Measurements from ENCODE around the gene ADAMTSL1.

The ADAMTSL1 gene

GRCh38 chr9:18622186-18622836 lies 148.4 kb downstream of the ADAMTSL1 start:
- H3K27ac Mint-ChIP-seq = no peak overlapping the region
- no peaks in the 10 kb centered on the region for H3K9me3 Mint-ChIP-seq
- peaks cover 2% of the 10 kb centered on the region for H3K27me3 Mint-ChIP-seq
- H3K4me1 Mint-ChIP-seq = no peaks in the 10 kb centered on the region
- no peaks in the 10 kb centered on the region for H3K36me3 Mint-ChIP-seq
- no peak overlapping the region for H3K4me3 Mint-ChIP-seq

- no peaks in the 10 kb centered on the region for H3K9me3 Mint-ChIP-seq
- H3K4me1 Mint-ChIP-seq = no peaks in the 10 kb centered on the region
- no peaks in the 10 kb centered on the region for H3K36me3 Mint-ChIP-seq
- no peak overlapping the region for H3K27ac Mint-ChIP-seq
- no peak overlapping the region for H3K4me3 Mint-ChIP-seq
- peaks cover 2% of the 10 kb centered on the region for H3K27me3 Mint-ChIP-seq
Observed at GRCh38 chr9:18623221-18624079, 149.5 kb downstream of the ADAMTSL1 start.

DNA sequence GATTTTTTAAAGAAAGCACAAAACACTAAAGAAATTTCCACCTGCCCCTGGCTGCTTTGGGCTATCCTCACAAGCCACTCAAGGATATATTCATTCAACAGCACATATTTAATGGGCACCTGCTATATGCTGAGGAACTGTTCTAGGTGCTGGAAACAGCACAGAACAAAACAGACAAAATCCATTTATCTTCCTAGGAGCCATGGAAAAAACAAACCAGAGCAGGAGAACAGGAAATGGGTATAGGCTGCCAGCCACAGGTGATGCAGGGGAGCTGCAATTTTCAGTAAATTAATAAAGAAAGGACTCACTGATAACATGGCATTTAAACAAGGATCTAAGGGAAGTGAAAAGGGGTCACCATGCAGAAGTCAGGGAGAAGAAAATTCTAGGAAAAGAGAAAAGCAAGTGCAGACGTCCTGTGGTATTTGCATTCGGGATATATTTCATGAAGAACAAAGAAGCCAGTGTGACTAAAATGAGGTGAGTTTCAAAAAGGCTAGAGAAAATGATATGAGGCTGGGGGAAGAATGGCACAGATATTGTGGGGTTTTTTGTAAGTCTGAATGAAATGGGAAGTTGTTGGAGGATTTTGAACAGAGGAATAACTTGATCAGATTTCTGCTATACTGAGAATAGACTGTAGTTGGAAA lies 152.2 kb downstream of the ADAMTSL1 start:
- Mint-ChIP-seq H3K36me3 (no peaks in the 10 kb centered on the region), H3K27me3 (peaks cover 4% of the 10 kb centered on the region), H3K27ac (no peak overlapping the region), H3K4me3 (no peak overlapping the region), H3K9me3 (no peaks in the 10 kb centered on the region), H3K4me1 (no peaks in the 10 kb centered on the region)

DNA sequence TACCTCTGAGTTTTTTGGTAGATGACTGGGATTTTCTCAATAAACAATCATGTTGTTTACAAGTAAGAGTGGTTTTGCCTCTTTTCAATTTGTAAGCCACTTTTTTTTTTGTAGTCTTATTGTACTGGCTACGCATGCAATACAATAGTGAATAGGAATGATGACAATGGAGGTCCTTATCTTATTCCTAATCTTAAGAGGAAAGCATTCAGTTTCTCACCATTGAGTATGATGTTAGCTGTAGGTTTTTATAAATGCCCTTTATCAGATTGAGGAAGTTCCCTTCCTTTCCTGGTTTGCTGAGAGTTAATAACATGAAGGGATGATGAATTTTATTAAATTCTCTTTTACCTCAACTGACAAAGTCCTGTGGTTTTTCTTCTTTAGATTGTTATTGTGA lies 155.2 kb downstream of the ADAMTSL1 start:
- Mint-ChIP-seq H3K4me3 (no peak overlapping the region), H3K27ac (no peak overlapping the region), H3K27me3 (peaks cover 4% of the 10 kb centered on the region), H3K4me1 (no peaks in the 10 kb centered on the region), H3K9me3 (no peaks in the 10 kb centered on the region), H3K36me3 (no peaks in the 10 kb centered on the region)

- Mint-ChIP-seq H3K9me3 (peaks cover 4% of the 10 kb centered on the region), H3K36me3 (no peaks in the 10 kb centered on the region), H3K4me1 (no peaks in the 10 kb centered on the region), H3K27ac (no peak overlapping the region), H3K4me3 (no peak overlapping the region), H3K27me3 (peaks cover 7% of the 10 kb centered on the region)
Observed at GRCh38 chr9:18632632-18633403, 158.9 kb downstream of the ADAMTSL1 start.

GRCh38 chr9:18636781-18637180 lies 162.8 kb downstream of the ADAMTSL1 start:
- no peak overlapping the region for H3K4me3 Mint-ChIP-seq
- no peaks in the 10 kb centered on the region for H3K4me1 Mint-ChIP-seq
- peaks cover 3% of the 10 kb centered on the region for H3K27me3 Mint-ChIP-seq
- peaks cover 4% of the 10 kb centered on the region for H3K9me3 Mint-ChIP-seq
- no peaks in the 10 kb centered on the region for H3K36me3 Mint-ChIP-seq
- no peak overlapping the region for H3K27ac Mint-ChIP-seq

- Mint-ChIP-seq H3K9me3 (peaks cover 9% of the 10 kb centered on the region), H3K4me1 (no peaks in the 10 kb centered on the region), H3K27me3 (peaks cover 3% of the 10 kb centered on the region), H3K4me3 (no peak overlapping the region), H3K27ac (no peak overlapping the region), H3K36me3 (no peaks in the 10 kb centered on the region)
Observed at GRCh38 chr9:18638371-18639249, 164.7 kb downstream of the ADAMTSL1 start.

DNA sequence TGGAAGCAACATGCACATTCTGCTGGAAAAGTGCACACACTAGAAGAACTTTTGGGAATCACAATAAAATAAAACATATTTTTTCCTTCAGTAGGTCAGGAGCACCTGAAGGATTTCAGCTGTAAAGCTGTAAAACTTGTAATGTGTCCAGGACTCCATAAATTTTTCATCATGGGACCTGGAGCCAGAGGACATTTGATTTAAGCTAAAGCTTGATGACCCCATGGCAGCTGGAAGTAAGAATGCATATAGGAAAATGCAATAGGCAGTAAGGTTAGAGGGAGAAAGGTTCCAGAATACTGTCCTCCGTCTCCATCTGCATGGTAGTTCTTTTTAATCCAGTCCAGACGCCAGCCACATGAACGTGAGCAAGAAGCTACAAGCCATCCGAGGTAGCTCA lies 166.0 kb downstream of the ADAMTSL1 start:
- H3K4me1 Mint-ChIP-seq = no peaks in the 10 kb centered on the region
- peaks cover 3% of the 10 kb centered on the region for H3K27me3 Mint-ChIP-seq
- no peaks in the 10 kb centered on the region for H3K36me3 Mint-ChIP-seq
- H3K9me3 Mint-ChIP-seq = peaks cover 12% of the 10 kb centered on the region
- H3K4me3 Mint-ChIP-seq = no peak overlapping the region
- H3K27ac Mint-ChIP-seq = no peak overlapping the region

DNA sequence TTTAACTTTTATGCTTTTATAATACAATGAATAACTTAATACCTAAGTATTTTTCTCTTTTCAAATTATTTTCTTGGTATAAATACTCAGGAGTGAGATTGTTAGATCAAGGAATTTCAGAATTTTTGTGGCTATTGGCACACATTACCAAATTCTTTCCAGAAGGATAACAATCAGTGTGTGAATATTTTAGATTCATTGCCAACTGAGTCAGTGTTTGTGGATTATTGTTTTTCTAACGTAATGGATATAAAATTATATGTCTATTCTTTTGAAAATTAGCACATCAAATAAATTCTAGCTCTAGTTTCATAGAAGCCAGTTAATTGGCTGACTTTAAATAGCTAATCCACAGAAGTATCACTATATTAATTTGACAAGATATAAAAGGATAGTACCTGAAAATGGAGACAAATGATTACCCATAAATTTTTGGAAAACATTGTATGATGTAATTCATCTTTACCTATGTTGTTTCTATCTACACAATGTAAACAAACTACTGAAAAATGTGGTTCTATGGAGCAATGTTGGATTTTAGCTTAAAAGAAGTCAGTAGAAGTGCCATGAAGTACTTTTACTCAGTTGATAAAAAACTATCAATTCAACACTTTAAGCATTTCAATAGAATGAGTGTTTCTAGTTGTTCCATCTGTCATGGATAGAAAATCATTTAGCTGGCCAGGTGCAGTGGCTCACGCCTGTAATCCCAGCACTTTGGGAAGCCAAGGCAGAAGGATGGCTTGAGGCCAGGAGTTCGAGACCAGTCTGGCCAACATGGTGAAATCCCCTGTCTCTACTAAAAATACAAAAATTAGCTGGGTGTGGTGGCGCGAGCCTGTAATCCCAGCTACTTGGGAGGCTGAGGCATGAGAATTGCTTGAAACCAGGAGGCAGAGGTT lies 185.1 kb downstream of the ADAMTSL1 start:
- Mint-ChIP-seq H3K4me3 (no peak overlapping the region), H3K36me3 (no peaks in the 10 kb centered on the region), H3K27me3 (no peaks in the 10 kb centered on the region), H3K4me1 (no peaks in the 10 kb centered on the region), H3K9me3 (no peaks in the 10 kb centered on the region), H3K27ac (no peak overlapping the region)

DNA sequence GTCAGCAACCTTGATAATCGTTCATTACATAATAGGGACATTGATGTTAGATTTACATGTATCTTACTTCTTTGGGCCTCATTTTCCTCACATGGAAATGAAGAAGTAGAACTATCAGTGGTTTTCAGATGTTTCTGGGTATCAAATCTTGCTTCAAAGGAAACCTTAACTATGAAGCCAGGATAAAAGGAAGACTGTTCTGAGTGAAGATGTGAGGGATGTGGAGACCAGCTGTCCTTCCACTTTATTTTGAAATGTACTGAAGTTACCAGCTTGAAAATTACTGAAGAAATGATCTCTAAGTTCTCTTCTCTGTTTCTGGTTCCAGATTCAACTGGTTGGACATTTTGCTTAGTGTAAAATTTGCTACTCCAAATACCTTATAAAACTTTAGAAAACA lies 186.0 kb downstream of the ADAMTSL1 start:
- H3K36me3 Mint-ChIP-seq = no peaks in the 10 kb centered on the region
- no peak overlapping the region for H3K27ac Mint-ChIP-seq
- no peaks in the 10 kb centered on the region for H3K4me1 Mint-ChIP-seq
- H3K27me3 Mint-ChIP-seq = no peaks in the 10 kb centered on the region
- H3K4me3 Mint-ChIP-seq = no peak overlapping the region
- no peaks in the 10 kb centered on the region for H3K9me3 Mint-ChIP-seq

- Mint-ChIP-seq H3K27ac (no peak overlapping the region), H3K4me3 (no peak overlapping the region), H3K4me1 (no peaks in the 10 kb centered on the region), H3K9me3 (no peaks in the 10 kb centered on the region), H3K27me3 (peaks cover 3% of the 10 kb centered on the region), H3K36me3 (no peaks in the 10 kb centered on the region)
Observed at GRCh38 chr9:18662320-18662719, 188.4 kb downstream of the ADAMTSL1 start.

DNA sequence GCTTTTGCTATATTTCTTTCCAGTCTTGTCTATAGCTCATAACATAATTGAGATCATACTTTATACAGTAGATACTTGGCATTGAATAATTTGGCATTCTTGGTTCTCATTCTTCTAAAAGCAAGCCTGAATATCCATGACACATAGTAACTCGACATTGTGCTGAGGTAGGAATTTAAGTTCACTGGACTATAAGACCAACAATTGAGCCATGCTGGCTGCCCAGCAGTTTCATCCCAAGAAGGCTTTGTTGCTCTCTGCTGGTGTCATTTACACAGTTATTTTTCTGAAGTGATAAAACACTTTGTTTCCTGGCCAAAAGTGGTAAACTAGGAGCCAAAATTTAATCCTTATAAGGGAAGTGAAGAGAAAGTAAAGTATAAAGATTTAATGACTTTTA lies 192.0 kb downstream of the ADAMTSL1 start:
- H3K27me3 Mint-ChIP-seq = peaks cover 3% of the 10 kb centered on the region
- H3K27ac Mint-ChIP-seq = no peak overlapping the region
- H3K4me3 Mint-ChIP-seq = no peak overlapping the region
- no peaks in the 10 kb centered on the region for H3K4me1 Mint-ChIP-seq
- H3K36me3 Mint-ChIP-seq = no peaks in the 10 kb centered on the region
- no peaks in the 10 kb centered on the region for H3K9me3 Mint-ChIP-seq

- Mint-ChIP-seq H3K4me1 (no peaks in the 10 kb centered on the region), H3K27ac (no peak overlapping the region)
Observed at GRCh38 chr9:18666348-18666747, 192.4 kb downstream of the ADAMTSL1 start.

More at GRCh38 chr9:18666348-18666747, 192.4 kb downstream of the ADAMTSL1 start:
- Mint-ChIP-seq H3K9me3 (no peaks in the 10 kb centered on the region), H3K36me3 (no peaks in the 10 kb centered on the region), H3K27me3 (peaks cover 4% of the 10 kb centered on the region), H3K4me3 (no peak overlapping the region)

Data from activated naive CD4-positive, alpha-beta T cell treated with anti-CD3 and anti-CD28 coated beads, Interleukin-2, amount 50 U/mL, for 24 hours (primary cell).